PC-9 (cell line): ENCODE data around the gene PXMP2. TPM values are rescaled to one million over a fixed set of nuclear protein-coding genes. Genes with fewer than 3 reads are reported as not detected.

Experiments used
- BruUV-seq: library from RNA; stranded (reverse); fragments of 400-500 nt; replicated peaks from 2 replicates; lab custom pipeline; 2021; lab: Mats Ljungman, UMichigan
- CTCF ChIA-PET: fragments of 300-600 bp; sonication (Branson Sonifier 250); formaldehyde crosslinking; loops from one replicate; lab custom pipeline; 2022; ENCODE audit warnings: antibody characterized with exemption; lab: Charles Lee
- POLR2A ChIA-PET: fragments of 300-600 bp; sonication (Branson Sonifier 250); formaldehyde crosslinking; loops from one replicate; lab custom pipeline; 2022; ENCODE audit warnings: antibody characterized with exemption; ENCODE audit not compliant: unreplicated experiment; lab: Charles Lee
- DNase-seq, 2 experiments: peaks; one replicate each; pipeline versions ENCODE4 v3.0.0 to v3.0.0-alpha.2; 2015 to 2022; ENCODE audit warnings: mixed read lengths in 1 of 2
- H2AFZ ChIP-seq: fragments of 200-600 bp; sonication (generic); 2 replicates; pipeline ENCODE4 v1.8.1; 2017; ENCODE audit warnings: antibody characterized with exemption
- H3F3A ChIP-seq: fragments of 200-600 bp; sonication (generic); 2 replicates; pipeline ENCODE4 v1.8.1; 2017; ENCODE audit warnings: antibody characterized with exemption, mild to moderate bottlenecking, low read depth; ENCODE audit not compliant: insufficient read depth
- H3K27ac ChIP-seq: fragments of 200-600 bp; sonication (generic); 2 replicates; pipeline ENCODE4 v1.6.1; 2016; ENCODE audit warnings: mixed run types
- H3K27me3 ChIP-seq: fragments of 200-600 bp; sonication (generic); 2 replicates; pipeline ENCODE4 v1.6.1; 2016; ENCODE audit warnings: low read depth, mixed run types; ENCODE audit not compliant: insufficient read depth
- H3K36me3 ChIP-seq: fragments of 200-600 bp; sonication (generic); 2 replicates; pipeline ENCODE4 v1.6.1; 2016; ENCODE audit warnings: low read depth, mixed run types
- H3K4me1 ChIP-seq: fragments of 200-600 bp; sonication (generic); replicated peaks from 2 replicates; pipeline ENCODE4 v1.6.1; 2016; ENCODE audit warnings: mixed run types; ENCODE audit not compliant: insufficient read depth
- H3K4me2 ChIP-seq: fragments of 200-600 bp; sonication (generic); 2 replicates; pipeline ENCODE4 v1.6.1; 2017; ENCODE audit warnings: mixed run types
- H3K4me3 ChIP-seq: fragments of 200-600 bp; sonication (generic); 2 replicates; pipeline ENCODE4 v1.6.1; 2016; ENCODE audit warnings: mixed run types
- H3K79me2 ChIP-seq: fragments of 200-600 bp; sonication (generic); 2 replicates; pipeline ENCODE4 v1.6.1; 2017; ENCODE audit warnings: low read depth, mixed run types
- H3K9me2 ChIP-seq: fragments of 200-600 bp; sonication (generic); 2 replicates; pipeline ENCODE4 v1.8.1; 2017; ENCODE audit warnings: mild to moderate bottlenecking; ENCODE audit not compliant: insufficient read depth
- H3K9me3 ChIP-seq: fragments of 200-600 bp; sonication (generic); 2 replicates; pipeline ENCODE4 v1.8.1; 2016; ENCODE audit warnings: low read depth; ENCODE audit not compliant: insufficient read depth
- H4K20me1 ChIP-seq: fragments of 200-600 bp; sonication (generic); 2 replicates; pipeline ENCODE4 v1.8.1; 2017; ENCODE audit not compliant: insufficient read depth
- CTCF ChIP-seq: fragments of 200-600 bp; sonication (generic); conservative IDR thresholded peaks from 2 replicates; pipeline ENCODE4 v1.6.1; 2017; ENCODE audit warnings: mixed run types, antibody characterized with exemption, mild to moderate bottlenecking, moderate library complexity
- EZH2 ChIP-seq: fragments of 200-600 bp; sonication (generic); IDR thresholded peaks from 2 replicates; pipeline ENCODE4 v1.8.0; 2017; ENCODE audit warnings: antibody characterized with exemption, low read depth
- intact Hi-C: fragments of 100-400 bp; cut with micrococcal nuclease; formaldehyde crosslinking; loops from one replicate; pipeline ENCODE4 v1.10.0; 2022; ENCODE audit not compliant: unreplicated experiment
- total RNA-seq: library from RNA; stranded (reverse); gene quantifications from 2 replicates; pipeline ENCODE4 v1.2.3, GENCODE V29; 2021

Gene PXMP2
- total RNA-seq, 1 experiment from 2014 or later = 38.6 TPM

DNA sequence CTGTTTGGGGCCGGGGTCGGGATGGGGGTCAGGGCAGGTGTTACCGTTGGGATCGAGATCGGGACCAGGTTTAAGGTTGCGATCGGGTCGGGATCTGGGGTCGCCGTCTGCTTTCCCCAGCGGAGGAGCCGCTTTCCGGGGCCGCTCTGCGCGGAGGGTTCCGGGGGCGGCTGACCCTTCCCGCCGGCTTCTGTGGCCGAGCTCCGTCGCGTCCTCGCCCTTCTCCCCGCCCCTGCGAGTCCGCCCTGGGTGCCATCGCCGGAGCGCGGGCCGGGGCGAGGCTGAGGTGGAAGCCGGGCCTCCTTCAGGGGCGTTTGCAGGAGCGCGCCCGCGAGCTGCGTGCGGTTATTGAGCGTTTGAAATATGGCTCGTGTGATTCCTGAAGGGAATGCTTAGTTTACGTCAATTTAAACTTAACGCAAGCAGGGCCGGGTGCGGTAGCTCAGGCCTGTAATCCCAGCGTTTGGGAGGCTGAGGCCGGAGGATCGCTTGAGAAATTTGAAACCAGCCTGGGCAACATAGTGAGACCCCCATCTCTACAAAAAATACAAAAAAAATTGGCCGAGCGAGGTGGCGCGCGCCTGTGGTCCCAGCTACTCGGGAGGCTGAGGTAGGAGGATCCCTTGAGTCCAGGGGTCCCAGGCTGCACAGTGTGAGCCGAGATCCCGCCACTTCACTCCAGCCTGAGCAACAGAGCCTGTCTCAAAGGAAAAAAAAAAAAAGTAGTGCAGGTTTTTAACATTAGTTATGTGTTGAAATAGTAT is 23.9 kb downstream of the PXMP2 start:
- CTCF ChIA-PET = no interaction called here
- peaks cover 58% of the 10 kb centered on the region for H3K79me2 ChIP-seq
- H3K36me3 ChIP-seq = peaks cover 23% of the 10 kb centered on the region; the same call in 1 of the 2 replicates
- H3K4me3 ChIP-seq = peak overlapping the region; percentile 100
- TF ChIP-seq EZH2 = no peak
- TF ChIP-seq CTCF = no peak
- BruUV-seq = TSS peak; percentile 44
- no peak overlapping the region for H3K27ac ChIP-seq
- intact Hi-C loops = no loop called here
- peaks cover 19% of the 10 kb centered on the region for H3K4me1 ChIP-seq
- H3K27me3 ChIP-seq = no peaks in the 10 kb centered on the region
- H3K9me3 ChIP-seq = no peaks in the 10 kb centered on the region
- peak in 1 of 2 experiments; percentile 29 for DNase-seq
- H2AFZ ChIP-seq = peak overlapping the region; percentile 78
- peak overlapping the region; percentile 85 for H3K4me2 ChIP-seq
- H3K9me2 ChIP-seq = no peaks in the 10 kb centered on the region
- H4K20me1 ChIP-seq = peaks cover 31% of the 10 kb centered on the region
- peaks cover 31% of the 10 kb centered on the region for H3F3A ChIP-seq
- POLR2A ChIA-PET = no interaction called here

DNA sequence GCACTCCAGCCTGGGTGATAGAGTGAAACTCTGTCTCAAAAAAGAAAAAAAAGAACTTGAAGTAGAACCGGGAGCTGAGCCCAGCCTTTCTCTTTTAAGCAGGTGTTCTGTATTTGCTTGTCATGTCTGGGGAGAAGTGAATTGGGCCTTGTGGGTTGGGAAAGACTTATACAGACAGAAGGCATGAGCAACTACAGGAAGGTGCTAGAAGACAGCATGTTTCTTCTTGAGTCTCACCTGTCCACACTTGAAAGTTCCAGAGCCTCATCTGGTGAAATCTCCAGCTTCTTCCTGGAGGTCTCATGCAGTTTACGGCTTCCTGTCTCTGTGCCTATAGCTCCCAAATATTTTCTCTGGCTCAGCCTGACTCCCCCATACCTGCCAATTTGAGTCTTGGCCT is 25.7 kb downstream of the PXMP2 start:
- TF ChIP-seq EZH2 (no peak), CTCF (no peak)
- ChIA-PET CTCF (no interaction called here), POLR2A (no interaction called here)
- no peak for DNase-seq
- peaks cover 46% of the 10 kb centered on the region for H4K20me1 ChIP-seq
- no peak overlapping the region for H3K27ac ChIP-seq
- peak overlapping the region; percentile 85; the same call in 1 of the 2 replicates for H3K4me2 ChIP-seq
- no peak overlapping the region for H3K4me3 ChIP-seq
- BruUV-seq = no TSS peak
- intact Hi-C loops = no loop called here
- H3K36me3 ChIP-seq = peaks cover 19% of the 10 kb centered on the region; the same call in 1 of the 2 replicates
- H3K4me1 ChIP-seq = peaks cover 19% of the 10 kb centered on the region
- H3K9me3 ChIP-seq = no peaks in the 10 kb centered on the region
- H2AFZ ChIP-seq = no peak overlapping the region
- no peaks in the 10 kb centered on the region for H3K9me2 ChIP-seq
- peaks cover 26% of the 10 kb centered on the region for H3F3A ChIP-seq
- H3K27me3 ChIP-seq = no peaks in the 10 kb centered on the region
- H3K79me2 ChIP-seq = peaks cover 58% of the 10 kb centered on the region

GRCh38 chr12:132715874-132716273 is 28.5 kb downstream of the PXMP2 start:
- Histone ChIP-seq H3K4me1 (peaks cover 14% of the 10 kb centered on the region), H2AFZ (no peak overlapping the region), H3K27ac (no peak overlapping the region), H3K9me3 (no peaks in the 10 kb centered on the region), H3K4me3 (no peak overlapping the region), H3K79me2 (peaks cover 38% of the 10 kb centered on the region), H3K27me3 (no peaks in the 10 kb centered on the region), H3F3A (peaks cover 29% of the 10 kb centered on the region), H3K9me2 (no peaks in the 10 kb centered on the region), H3K36me3 (peaks cover 16% of the 10 kb centered on the region; the same call in 1 of the 2 replicates), H3K4me2 (no peak overlapping the region), H4K20me1 (peaks cover 65% of the 10 kb centered on the region)
- ChIA-PET CTCF (no interaction called here), POLR2A (no interaction called here)
- no peak for DNase-seq
- no TSS peak for BruUV-seq
- intact Hi-C loops = no loop called here
- TF ChIP-seq EZH2 (no peak), CTCF (no peak)
